HepG2 (cell line): Measurements from ENCODE around the gene OPRL1. TPM values are rescaled to one million over a fixed set of nuclear protein-coding genes. Genes with fewer than 3 reads are reported as not detected.

ENCODE experiments used
- CHCHD3 ChIP-seq: sonication (generic); formaldehyde crosslinking; IDR thresholded peaks from 2 replicates; pipeline ENCODE4 v1.8.0; 2022; ENCODE audit warnings: mild to moderate bottlenecking, missing genetic modification reagents, moderate library complexity
- DR1 ChIP-seq: sonication (generic); formaldehyde crosslinking; IDR thresholded peaks from 2 replicates; pipeline ENCODE4 v1.8.0; 2021; ENCODE audit warnings: mild to moderate bottlenecking, missing genetic modification reagents, inconsistent platforms
- FOXA1 ChIP-seq, 2 experiments: fragments of 450-650 bp in 1 of 2; sonication (generic) in 1 of 2; formaldehyde crosslinking in 1 of 2; IDR thresholded peaks; 2 replicates each; pipeline versions ENCODE4 v1.4.0 to v1.6.1; 2016 to 2020; ENCODE audit warnings: missing genetic modification reagents in 1 of 2
- HES4 ChIP-seq: sonication (generic); formaldehyde crosslinking; IDR thresholded peaks from 2 replicates; pipeline ENCODE4 v1.9.0; 2021; ENCODE audit warnings: mild to moderate bottlenecking, missing genetic modification reagents, borderline replicate concordance
- HOXA3 ChIP-seq: sonication (generic); formaldehyde crosslinking; IDR thresholded peaks from 2 replicates; pipeline ENCODE4 v1.5.0; 2020; ENCODE audit warnings: missing genetic modification reagents
- KDM4B ChIP-seq: sonication (generic); formaldehyde crosslinking; IDR thresholded peaks from 2 replicates; pipeline ENCODE4 v1.4.0; 2020; ENCODE audit warnings: missing genetic modification reagents
- KDM6A ChIP-seq: IDR thresholded peaks from 2 replicates; pipeline ENCODE4 v1.6.1; 2016; ENCODE audit warnings: low read depth
- KMT2A ChIP-seq: sonication (generic); formaldehyde crosslinking; IDR thresholded peaks from 2 replicates; pipeline ENCODE4 v1.4.0; 2020; ENCODE audit warnings: missing genetic modification reagents
- MED1 ChIP-seq: sonication (generic); formaldehyde crosslinking; IDR thresholded peaks from 2 replicates; pipeline ENCODE4 v1.4.0; 2020; ENCODE audit warnings: missing genetic modification reagents
- NCOA1 ChIP-seq: sonication (generic); formaldehyde crosslinking; IDR thresholded peaks from 2 replicates; pipeline ENCODE4 v1.9.0; 2021; ENCODE audit warnings: missing genetic modification reagents
- NR1H2 ChIP-seq: sonication (generic); formaldehyde crosslinking; IDR thresholded peaks from 2 replicates; pipeline ENCODE4 v1.8.1; 2022; ENCODE audit warnings: low read depth, missing genetic modification reagents, borderline replicate concordance
- REPIN1 ChIP-seq: sonication (generic); formaldehyde crosslinking; IDR thresholded peaks from 2 replicates; pipeline ENCODE4 v1.8.0; 2022; ENCODE audit warnings: missing genetic modification reagents, low read depth, mild to moderate bottlenecking, borderline replicate concordance
- RFX5 ChIP-seq: IDR thresholded peaks from 2 replicates; pipeline ENCODE4 v1.6.1; 2011; ENCODE audit warnings: low read depth, low read length, improper control_type of control experiment
- SKI ChIP-seq: fragments of 450-650 bp; IDR thresholded peaks from one replicate; pipeline ENCODE4 v1.6.1; 2018; ENCODE audit warnings: mild to moderate bottlenecking; ENCODE audit not compliant: partially characterized antibody
- ZFP36 ChIP-seq: fragments of 150-350 bp; IDR thresholded peaks from 2 replicates; pipeline ENCODE4 v1.6.1; 2018; ENCODE audit warnings: borderline replicate concordance, low read length, low read depth; ENCODE audit not compliant: partially characterized antibody
- ZFP36L1 ChIP-seq: sonication (generic); formaldehyde crosslinking; IDR thresholded peaks from 2 replicates; pipeline ENCODE4 v1.8.0; 2022; ENCODE audit warnings: mild to moderate bottlenecking, missing genetic modification reagents, moderate library complexity
- ZMYM2 ChIP-seq: sonication (generic); formaldehyde crosslinking; IDR thresholded peaks from 2 replicates; pipeline ENCODE4 v1.8.0; 2022; ENCODE audit warnings: mild to moderate bottlenecking, missing genetic modification reagents
- ZNF75D ChIP-seq: sonication (generic); formaldehyde crosslinking; IDR thresholded peaks from 2 replicates; pipeline ENCODE4 v1.8.1; 2023; ENCODE audit warnings: missing genetic modification reagents, mild to moderate bottlenecking, borderline replicate concordance
- polyA plus RNA-seq, 8 experiments: library from polyadenylated mRNA; depleted of rRNA in 3 of 8; stranded (reverse) in 7 of 8; unstranded in 1 of 8; fragments of >200 nt; fragmentation: Illumina TruSeq in 4 of 8; extraction: Trizol in 4 of 8; gene quantifications; 2 replicates each; pipeline versions ENCODE4 v1.2.1 to v1.2.3, GENCODE V29; 2011 to 2016; ENCODE audit warnings: low read depth in 4 of 8, missing spikeins in 1 of 8, mixed read lengths in 1 of 8; ENCODE audit not compliant: insufficient read depth in 1 of 8
- total RNA-seq, 5 experiments: library from RNA; depleted of rRNA; stranded (reverse); fragments of >200 nt; fragmentation: Illumina TruSeq; extraction: Trizol; gene quantifications; 2 replicates each; pipeline ENCODE4 v1.2.3, GENCODE V29; 2016; ENCODE audit warnings: low read depth in 1 of 5
- TF ChIP-seq, protein P1 (sequence below): IDR thresholded peaks from 2 replicates; pipeline ENCODE4 v1.4.0; 2020; ENCODE audit warnings: mild to moderate bottlenecking, missing genetic modification reagents
- TF ChIP-seq, protein P2 (sequence below): IDR thresholded peaks from 2 replicates; pipeline ENCODE4 v1.6.1; 2016; ENCODE audit warnings: missing compliant biosample characterization, missing genetic modification reagents, borderline replicate concordance
- TF ChIP-seq, protein P3 (sequence below): sonication (generic); formaldehyde crosslinking; IDR thresholded peaks from 2 replicates; pipeline ENCODE4 v1.5.1; 2020; ENCODE audit warnings: missing genetic modification reagents, mild to moderate bottlenecking, borderline replicate concordance

Gene OPRL1
- total and polyA plus RNA-seq, 2 of the 13 experiments (the other 11 are each of a cell fraction or from before 2014, with no cell fraction given): 0.35 to 0.71 TPM

DNA sequence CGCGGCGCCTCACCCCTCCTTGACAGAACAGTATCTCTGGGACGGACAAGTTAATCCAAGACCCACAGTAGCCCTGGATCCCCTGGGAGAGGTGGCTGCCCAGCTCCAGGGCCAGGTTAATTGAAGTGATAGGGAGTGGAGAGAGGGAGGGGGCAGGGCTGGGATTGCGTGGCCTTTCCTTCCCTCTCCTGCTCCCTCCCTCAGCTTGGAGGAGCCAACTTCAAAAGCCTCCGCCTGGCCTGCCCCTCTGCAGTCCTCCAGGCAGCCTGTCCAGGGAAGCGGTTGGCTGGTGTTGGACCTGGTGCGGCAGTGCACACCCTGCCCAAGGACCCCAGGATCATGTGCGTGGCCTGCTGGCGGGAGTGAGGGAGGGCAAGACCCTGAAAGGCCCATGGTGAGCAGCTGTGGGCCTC lies 43.9 kb upstream of the OPRL1 start, which contains the start of gene C20orf204 (continued):
- TF ChIP-seq, protein P1, sequence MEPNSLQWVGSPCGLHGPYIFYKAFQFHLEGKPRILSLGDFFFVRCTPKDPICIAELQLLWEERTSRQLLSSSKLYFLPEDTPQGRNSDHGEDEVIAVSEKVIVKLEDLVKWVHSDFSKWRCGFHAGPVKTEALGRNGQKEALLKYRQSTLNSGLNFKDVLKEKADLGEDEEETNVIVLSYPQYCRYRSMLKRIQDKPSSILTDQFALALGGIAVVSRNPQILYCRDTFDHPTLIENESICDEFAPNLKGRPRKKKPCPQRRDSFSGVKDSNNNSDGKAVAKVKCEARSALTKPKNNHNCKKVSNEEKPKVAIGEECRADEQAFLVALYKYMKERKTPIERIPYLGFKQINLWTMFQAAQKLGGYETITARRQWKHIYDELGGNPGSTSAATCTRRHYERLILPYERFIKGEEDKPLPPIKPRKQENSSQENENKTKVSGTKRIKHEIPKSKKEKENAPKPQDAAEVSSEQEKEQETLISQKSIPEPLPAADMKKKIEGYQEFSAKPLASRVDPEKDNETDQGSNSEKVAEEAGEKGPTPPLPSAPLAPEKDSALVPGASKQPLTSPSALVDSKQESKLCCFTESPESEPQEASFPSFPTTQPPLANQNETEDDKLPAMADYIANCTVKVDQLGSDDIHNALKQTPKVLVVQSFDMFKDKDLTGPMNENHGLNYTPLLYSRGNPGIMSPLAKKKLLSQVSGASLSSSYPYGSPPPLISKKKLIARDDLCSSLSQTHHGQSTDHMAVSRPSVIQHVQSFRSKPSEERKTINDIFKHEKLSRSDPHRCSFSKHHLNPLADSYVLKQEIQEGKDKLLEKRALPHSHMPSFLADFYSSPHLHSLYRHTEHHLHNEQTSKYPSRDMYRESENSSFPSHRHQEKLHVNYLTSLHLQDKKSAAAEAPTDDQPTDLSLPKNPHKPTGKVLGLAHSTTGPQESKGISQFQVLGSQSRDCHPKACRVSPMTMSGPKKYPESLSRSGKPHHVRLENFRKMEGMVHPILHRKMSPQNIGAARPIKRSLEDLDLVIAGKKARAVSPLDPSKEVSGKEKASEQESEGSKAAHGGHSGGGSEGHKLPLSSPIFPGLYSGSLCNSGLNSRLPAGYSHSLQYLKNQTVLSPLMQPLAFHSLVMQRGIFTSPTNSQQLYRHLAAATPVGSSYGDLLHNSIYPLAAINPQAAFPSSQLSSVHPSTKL (CRISPR knock-in tag): peak; percentile 68
- TF ChIP-seq KDM4B (CRISPR knock-in tag) (peak; percentile 13; the same call in 1 of the 2 replicates), NR1H2 (no peak; the same call in 1 of the 2 replicates), ZFP36 (no peak), HES4 (no peak), KDM6A (CRISPR knock-in tag) (peak; percentile 58), FOXA1 (IDR thresholded peaks at IDR 0.05) (no peak), FOXA1 (CRISPR knock-in tag; IDR thresholded peaks at IDR 0.05) (peak; percentile 20; the same call in 1 of the 2 replicates), HOXA3 (CRISPR knock-in tag) (peak; percentile 68), RFX5 (no peak), KMT2A (peak; percentile 62), DR1 (CRISPR knock-in tag) (peak; percentile 91), SKI (no peak), ZNF75D (no peak), MED1 (peak; percentile 59; the same call in 1 of the 2 replicates), NCOA1 (CRISPR knock-in tag) (peak; percentile 95), ZFP36L1 (CRISPR knock-in tag) (peak; percentile 87; the same call in 1 of the 2 replicates), CHCHD3 (CRISPR knock-in tag) (no peak), REPIN1 (CRISPR knock-in tag) (peak; percentile 18; the same call in 1 of the 2 replicates), ZMYM2 (CRISPR knock-in tag) (no peak)
- TF ChIP-seq, protein P2, sequence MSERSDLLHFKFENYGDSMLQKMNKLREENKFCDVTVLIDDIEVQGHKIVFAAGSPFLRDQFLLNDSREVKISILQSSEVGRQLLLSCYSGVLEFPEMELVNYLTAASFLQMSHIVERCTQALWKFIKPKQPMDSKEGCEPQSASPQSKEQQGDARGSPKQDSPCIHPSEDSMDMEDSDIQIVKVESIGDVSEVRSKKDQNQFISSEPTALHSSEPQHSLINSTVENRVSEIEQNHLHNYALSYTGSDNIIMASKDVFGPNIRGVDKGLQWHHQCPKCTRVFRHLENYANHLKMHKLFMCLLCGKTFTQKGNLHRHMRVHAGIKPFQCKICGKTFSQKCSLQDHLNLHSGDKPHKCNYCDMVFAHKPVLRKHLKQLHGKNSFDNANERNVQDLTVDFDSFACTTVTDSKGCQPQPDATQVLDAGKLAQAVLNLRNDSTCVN: peak; percentile 71; the same call in 1 of the 2 replicates
- TF ChIP-seq, protein P3, sequence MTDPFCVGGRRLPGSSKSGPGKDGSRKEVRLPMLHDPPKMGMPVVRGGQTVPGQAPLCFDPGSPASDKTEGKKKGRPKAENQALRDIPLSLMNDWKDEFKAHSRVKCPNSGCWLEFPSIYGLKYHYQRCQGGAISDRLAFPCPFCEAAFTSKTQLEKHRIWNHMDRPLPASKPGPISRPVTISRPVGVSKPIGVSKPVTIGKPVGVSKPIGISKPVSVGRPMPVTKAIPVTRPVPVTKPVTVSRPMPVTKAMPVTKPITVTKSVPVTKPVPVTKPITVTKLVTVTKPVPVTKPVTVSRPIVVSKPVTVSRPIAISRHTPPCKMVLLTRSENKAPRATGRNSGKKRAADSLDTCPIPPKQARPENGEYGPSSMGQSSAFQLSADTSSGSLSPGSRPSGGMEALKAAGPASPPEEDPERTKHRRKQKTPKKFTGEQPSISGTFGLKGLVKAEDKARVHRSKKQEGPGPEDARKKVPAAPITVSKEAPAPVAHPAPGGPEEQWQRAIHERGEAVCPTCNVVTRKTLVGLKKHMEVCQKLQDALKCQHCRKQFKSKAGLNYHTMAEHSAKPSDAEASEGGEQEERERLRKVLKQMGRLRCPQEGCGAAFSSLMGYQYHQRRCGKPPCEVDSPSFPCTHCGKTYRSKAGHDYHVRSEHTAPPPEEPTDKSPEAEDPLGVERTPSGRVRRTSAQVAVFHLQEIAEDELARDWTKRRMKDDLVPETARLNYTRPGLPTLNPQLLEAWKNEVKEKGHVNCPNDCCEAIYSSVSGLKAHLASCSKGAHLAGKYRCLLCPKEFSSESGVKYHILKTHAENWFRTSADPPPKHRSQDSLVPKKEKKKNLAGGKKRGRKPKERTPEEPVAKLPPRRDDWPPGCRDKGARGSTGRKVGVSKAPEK: 0 out of 2 replicates have a peak, but pooled peaks have one; percentile 46
